Kidney (tissue), 14 donors: ENCODE results near the gene ACOD1. TPM values are rescaled to one million over a fixed set of nuclear protein-coding genes. Genes with fewer than 3 reads are reported as not detected.
A peak's percentile ranks its signal among the peaks of the same experiment; 100 is the strongest.

Experiments
- DNase-seq, 5 donors: peaks; one replicate each; pipeline ENCODE4 v3.0.0-alpha.2; 2013 to 2020
- FAIRE-seq: peaks from 2 replicates; lab custom pipeline; 2012; peaks lifted over from hg19 to GRCh38; lab: Jason Lieb, UNC
- H3K27ac ChIP-seq, 2 donors: one replicate each; pipeline ENCODE4 v1.7.0; 2013; ENCODE audit warnings: low read depth in 2 of 2, low read length in 2 of 2, inconsistent platforms in 1 of 2
- H3K27me3 ChIP-seq: one replicate; pipeline ENCODE4 v1.7.1; 2013; ENCODE audit warnings: low read length, inconsistent platforms; ENCODE audit not compliant: control insufficient read depth, insufficient read depth
- H3K36me3 ChIP-seq, 3 donors: one replicate each; pipeline versions ENCODE4 v1.7.0 to v1.7.1; 2013; ENCODE audit warnings: low read length in 3 of 3, control low read depth in 1 of 3, inconsistent platforms in 1 of 3; ENCODE audit not compliant: insufficient read depth in 3 of 3, control insufficient read depth in 2 of 3
- H3K4me1 ChIP-seq, 3 donors: one replicate each; pipeline versions ENCODE4 v1.7.0 to v1.7.1; 2013; ENCODE audit warnings: low read length in 3 of 3, inconsistent platforms in 1 of 3, low read depth in 1 of 3; ENCODE audit not compliant: control insufficient read depth in 2 of 3, insufficient read depth in 2 of 3
- H3K4me3 ChIP-seq, 3 donors: one replicate each; pipeline versions ENCODE4 v1.7.0 to v1.8.1; 2013; ENCODE audit warnings: low read length in 3 of 3, control low read depth in 1 of 3, inconsistent platforms in 1 of 3
- H3K9ac ChIP-seq, 3 donors: one replicate each; pipeline versions ENCODE4 v1.7.0 to v1.7.1; 2013; ENCODE audit warnings: low read length in 3 of 3, control low read depth in 1 of 3, inconsistent platforms in 1 of 3
- H3K9me3 ChIP-seq, 3 donors: one replicate each; pipeline versions ENCODE4 v1.7.0 to v1.7.1; 2013; ENCODE audit warnings: low read length in 3 of 3, control low read depth in 1 of 3, inconsistent platforms in 1 of 3; ENCODE audit not compliant: control insufficient read depth in 2 of 3, insufficient read depth in 1 of 3
- intact Hi-C: fragments of 100-400 bp; cut with DNase I; formaldehyde crosslinking; loops from one replicate; pipeline ENCODE4 v1.11.1; 2022
- polyA plus RNA-seq: library from polyadenylated mRNA; stranded (reverse); fragments of 350-450 nt; fragmentation: Illumina TruSeq; extraction: RNeasy Lipid Tissue Mini Kit (QIAGEN cat#74804); gene quantifications from one replicate; pipeline ENCODE4 v1.2.3, GENCODE V29; 2014; ENCODE audit warnings: low read depth, low replicate concordance; ENCODE audit not compliant: insufficient read depth
- total RNA-seq: library from RNA; stranded (reverse); fragmentation: NEBNext Ultra II Directional; extraction: Animal tissue kit (Norgen Biotek cat#: 25700); gene quantifications from one replicate; pipeline ENCODE4 v1.2.1, GENCODE V29; 2021
- TF ChIP-seq, protein P1 (sequence below): IDR thresholded peaks from 3 replicates; pipeline ENCODE4 v1.5.1; 2012; ENCODE audit warnings: mild to moderate bottlenecking, moderate library complexity, borderline replicate concordance; ENCODE audit not compliant: insufficient read depth; ENCODE audit errors: extremely low read depth
- donor health status: control.
- donor health status: control.
- donor health status: control.
- donor health status: control.
- donor health status: control.
- donor health status: DM: yes; HTN: yes; CAD: no.
- donor health status: Normal renal cell carcinoma (clear cell type).

ACOD1 gene
- total and polyA plus RNA-seq, 2 donors from 2014 or later, result not detected

DNA sequence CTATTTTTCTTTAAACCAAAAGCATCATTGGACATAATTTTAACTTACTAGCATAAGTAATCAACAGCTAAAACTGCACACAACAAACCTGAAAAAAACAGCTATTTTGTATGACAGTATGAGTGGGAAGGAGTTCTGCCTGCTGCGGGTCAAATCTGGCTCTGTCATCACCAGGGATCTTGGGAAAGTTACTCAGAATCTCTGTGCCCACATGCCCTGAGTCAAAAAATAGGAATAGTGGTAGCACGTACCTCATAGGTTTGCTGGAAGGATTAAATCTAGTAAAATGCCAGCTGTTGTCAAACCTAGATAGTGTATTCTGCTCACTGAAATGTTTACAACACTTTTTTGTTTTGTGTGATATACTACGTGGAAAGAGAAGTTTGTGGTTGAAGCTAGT is 44.7 kb downstream of the ACOD1 start:
- intact Hi-C loops, result no loop called here
- no peaks in the 10 kb centered on the region for H3K9me3 ChIP-seq
- H3K36me3 ChIP-seq, result peaks cover 0 to 3% (median 2%) of the 10 kb centered on the region in 3 donors
- peak overlapping the region; percentile 93 to 96 (median 94) for H3K4me3 ChIP-seq
- peak overlapping the region in 2 of 3 donors; percentile 90 to 96 for H3K9ac ChIP-seq
- TF ChIP-seq, protein P1, sequence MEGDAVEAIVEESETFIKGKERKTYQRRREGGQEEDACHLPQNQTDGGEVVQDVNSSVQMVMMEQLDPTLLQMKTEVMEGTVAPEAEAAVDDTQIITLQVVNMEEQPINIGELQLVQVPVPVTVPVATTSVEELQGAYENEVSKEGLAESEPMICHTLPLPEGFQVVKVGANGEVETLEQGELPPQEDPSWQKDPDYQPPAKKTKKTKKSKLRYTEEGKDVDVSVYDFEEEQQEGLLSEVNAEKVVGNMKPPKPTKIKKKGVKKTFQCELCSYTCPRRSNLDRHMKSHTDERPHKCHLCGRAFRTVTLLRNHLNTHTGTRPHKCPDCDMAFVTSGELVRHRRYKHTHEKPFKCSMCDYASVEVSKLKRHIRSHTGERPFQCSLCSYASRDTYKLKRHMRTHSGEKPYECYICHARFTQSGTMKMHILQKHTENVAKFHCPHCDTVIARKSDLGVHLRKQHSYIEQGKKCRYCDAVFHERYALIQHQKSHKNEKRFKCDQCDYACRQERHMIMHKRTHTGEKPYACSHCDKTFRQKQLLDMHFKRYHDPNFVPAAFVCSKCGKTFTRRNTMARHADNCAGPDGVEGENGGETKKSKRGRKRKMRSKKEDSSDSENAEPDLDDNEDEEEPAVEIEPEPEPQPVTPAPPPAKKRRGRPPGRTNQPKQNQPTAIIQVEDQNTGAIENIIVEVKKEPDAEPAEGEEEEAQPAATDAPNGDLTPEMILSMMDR, result no peak
- no peak for FAIRE-seq
- no peaks in the 10 kb centered on the region for H3K27me3 ChIP-seq
- H3K27ac ChIP-seq, result peak overlapping the region; percentile 89 to 94
- peaks cover 0 to 8% (median 2%) of the 10 kb centered on the region in 3 donors for H3K4me1 ChIP-seq
- DNase-seq, result no peak

DNA sequence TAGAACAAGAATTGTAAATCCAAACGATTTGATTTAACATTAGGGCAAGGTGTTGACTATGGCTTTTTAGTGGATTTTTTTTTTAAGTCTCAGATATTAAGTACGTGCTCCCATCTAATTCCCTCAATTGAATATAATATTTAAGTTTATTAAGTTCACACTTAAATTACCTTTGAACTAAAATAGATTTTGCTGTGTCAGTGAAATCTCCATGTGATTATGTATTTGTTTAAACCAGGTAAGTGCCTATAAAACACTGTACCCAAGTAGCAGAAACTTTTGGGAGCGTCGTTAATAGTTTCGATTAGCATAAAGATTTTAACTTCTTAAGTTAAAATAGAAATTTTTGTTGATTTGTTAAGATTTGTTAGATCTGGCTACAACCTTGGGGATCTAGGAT is 45.2 kb downstream of the ACOD1 start:
- Histone ChIP-seq H3K27me3 (no peaks in the 10 kb centered on the region), H3K9ac (peak overlapping the region in 1 of 3 donors; percentile 96), H3K4me3 (peak overlapping the region in 1 of 3 donors; percentile 94), H3K36me3 (peaks cover 0 to 7% (median 2%) of the 10 kb centered on the region in 3 donors), H3K9me3 (no peaks in the 10 kb centered on the region), H3K4me1 (peaks cover 0 to 8% (median 2%) of the 10 kb centered on the region in 3 donors), H3K27ac (no peak overlapping the region)
- FAIRE-seq (no peak), DNase-seq (no peak)
- intact Hi-C loops, result no loop called here
- TF ChIP-seq, protein P1, result no peak

DNA sequence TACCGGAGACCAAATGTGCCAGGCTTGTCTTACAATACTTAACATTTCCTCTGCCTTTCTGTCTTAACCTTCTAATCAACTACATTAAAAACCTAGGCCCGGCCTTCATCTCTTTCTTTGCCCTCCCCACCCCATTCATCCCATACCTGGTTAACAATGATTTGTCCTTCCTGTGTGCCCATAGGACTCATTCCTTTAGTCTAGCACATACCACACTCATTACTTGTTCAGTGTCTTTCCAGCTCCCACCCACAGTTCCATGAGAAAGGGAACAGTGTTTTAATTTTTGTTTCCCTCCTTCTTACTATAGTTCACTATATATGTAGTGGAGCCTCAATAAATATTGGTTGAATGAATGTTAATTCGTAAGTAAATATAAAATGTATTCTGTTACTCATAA is 46.0 kb downstream of the ACOD1 start:
- FAIRE-seq (no peak), DNase-seq (no peak)
- H3K36me3 ChIP-seq, result peaks cover 2 to 11% (median 4%) of the 10 kb centered on the region in 3 donors
- H3K27me3 ChIP-seq, result no peaks in the 10 kb centered on the region
- H3K9ac ChIP-seq, result no peak overlapping the region
- no peaks in the 10 kb centered on the region for H3K9me3 ChIP-seq
- H3K27ac ChIP-seq, result no peak overlapping the region
- H3K4me1 ChIP-seq, result peaks cover 0 to 8% (median 2%) of the 10 kb centered on the region in 3 donors
- H3K4me3 ChIP-seq, result no peak overlapping the region
- TF ChIP-seq, protein P1, result no peak
- intact Hi-C loops, result no loop called here

DNA sequence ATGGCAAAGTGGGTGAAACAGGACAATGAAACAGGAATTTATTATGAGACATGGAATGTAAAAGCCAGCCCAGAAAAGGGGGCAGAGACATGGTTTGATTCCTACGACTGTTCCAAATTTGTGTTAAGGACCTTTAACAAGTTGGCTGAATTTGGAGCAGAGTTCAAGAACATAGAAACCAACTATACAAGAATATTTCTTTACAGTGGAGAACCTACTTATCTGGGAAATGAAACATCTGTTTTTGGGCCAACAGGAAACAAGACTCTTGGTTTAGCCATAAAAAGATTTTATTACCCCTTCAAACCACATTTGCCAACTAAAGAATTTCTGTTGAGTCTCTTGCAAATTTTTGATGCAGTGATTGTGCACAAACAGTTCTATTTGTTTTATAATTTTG is 52.2 kb downstream of the ACOD1 start:
- TF ChIP-seq, protein P1, result no peak
- H3K9ac ChIP-seq, result no peak overlapping the region
- H3K9me3 ChIP-seq, result no peaks in the 10 kb centered on the region
- no peaks in the 10 kb centered on the region for H3K27me3 ChIP-seq
- FAIRE-seq (no peak), DNase-seq (peak in 1 of 5 donors; percentile 24)
- peaks cover 0 to 8% (median 3%) of the 10 kb centered on the region in 3 donors for H3K4me1 ChIP-seq
- intact Hi-C loops, result no loop called here
- H3K4me3 ChIP-seq, result no peak overlapping the region
- peaks cover 4 to 11% (median 8%) of the 10 kb centered on the region in 3 donors for H3K36me3 ChIP-seq
- H3K27ac ChIP-seq, result no peak overlapping the region
